K562 (cell line): ENCODE results near the gene NXF1. TPM values are rescaled to one million over a fixed set of nuclear protein-coding genes. Genes with fewer than 3 reads are reported as not detected.
A peak's percentile ranks its signal among the peaks of the same experiment; 100 is the strongest.

ENCODE experiments used
- MAX ChIP-seq: sonication (generic); formaldehyde crosslinking; IDR thresholded peaks from 2 replicates; pipeline ENCODE4 v1.9.0; 2022; ENCODE audit warnings: mild to moderate bottlenecking, missing genetic modification reagents
- NFATC3 ChIP-seq: fragments of 450-650 bp; IDR thresholded peaks from 2 replicates; pipeline ENCODE4 v1.6.1; 2017; ENCODE audit warnings: mild to moderate bottlenecking
- NR4A1 ChIP-seq, 2 experiments: fragments of 250-450 bp in 1 of 2; fragments of 450-650 bp in 1 of 2; sonication (Bioruptor Pico) in 1 of 2; IDR thresholded peaks; 2 replicates each; pipeline versions ENCODE4 v1.4.0 to v1.6.1; 2016 to 2020; ENCODE audit warnings: mild to moderate bottlenecking in 2 of 2, missing compliant biosample characterization in 1 of 2, missing genetic modification characterization in 1 of 2, moderate library complexity in 1 of 2
- PHF21A ChIP-seq: fragments of 450-650 bp; IDR thresholded peaks from 2 replicates; pipeline ENCODE4 v1.6.1; 2017; ENCODE audit warnings: low read depth, borderline replicate concordance
- PTRF ChIP-seq: fragments of 450-650 bp; IDR thresholded peaks from 2 replicates; pipeline ENCODE4 v1.6.1; 2016; ENCODE audit warnings: mild to moderate bottlenecking, missing genetic modification characterization, missing compliant biosample characterization
- SIN3B ChIP-seq: fragments of 450-650 bp; IDR thresholded peaks from 2 replicates; pipeline ENCODE4 v1.6.1; 2017; ENCODE audit warnings: low read depth, mild to moderate bottlenecking, moderate library complexity
- TAF9B ChIP-seq: fragments of 450-650 bp; IDR thresholded peaks from 2 replicates; pipeline ENCODE4 v1.6.1; 2018; ENCODE audit warnings: mild to moderate bottlenecking; ENCODE audit not compliant: partially characterized antibody
- TGIF2 ChIP-seq: sonication (generic); formaldehyde crosslinking; IDR thresholded peaks from 2 replicates; pipeline ENCODE4 v1.8.1; 2022; ENCODE audit warnings: mild to moderate bottlenecking, missing genetic modification reagents, moderate library complexity
- TSHZ1 ChIP-seq: fragments of 250-450 bp; sonication (Bioruptor Pico); IDR thresholded peaks from 2 replicates; pipeline ENCODE4 v1.4.0; 2020; ENCODE audit warnings: mild to moderate bottlenecking, moderate library complexity
- ZBTB12 ChIP-seq: fragments of 250-450 bp; sonication (Bioruptor Pico); IDR thresholded peaks from 2 replicates; pipeline ENCODE4 v1.4.0; 2020
- ZBTB40 ChIP-seq, 2 experiments: fragments of 450-650 bp in 1 of 2; sonication (generic) in 1 of 2; formaldehyde crosslinking in 1 of 2; IDR thresholded peaks; 2 replicates each; pipeline versions ENCODE4 v1.7.1 to v1.9.0; 2016 to 2022; ENCODE audit warnings: inconsistent platforms in 1 of 2, mild to moderate bottlenecking in 1 of 2, missing genetic modification reagents in 1 of 2
- polyA plus RNA-seq, 8 experiments: library from polyadenylated mRNA; depleted of rRNA in 4 of 8; stranded (reverse) in 5 of 8; unstranded in 3 of 8; fragments of >200 nt; fragmentation: Nextera tagmentation in 2 of 8; fragmentation: Illumina TruSeq in 1 of 8; extraction: Ambion mirVana in 2 of 8; extraction: Trizol in 1 of 8; gene quantifications; 2 replicates each; pipeline versions ENCODE4 v1.2.1 to v1.2.3, GENCODE V29; 2011 to 2014; ENCODE audit warnings: inconsistent platforms in 1 of 8, missing spikeins in 1 of 8
- total RNA-seq, 7 experiments: library from RNA; depleted of rRNA in 6 of 7; stranded (reverse); fragments of >200 nt in 6 of 7; fragmentation: Illumina TruSeq in 2 of 7; extraction: Trizol in 2 of 7; gene quantifications; 2 replicates each; pipeline versions ENCODE4 v1.2.1 to v1.2.3, GENCODE V29; 2011 to 2021; ENCODE audit warnings: low replicate concordance in 1 of 7

Gene NXF1
- total and polyA plus RNA-seq, 9 of the 15 experiments (the other 6 are each of a cell fraction or from before 2014, with no cell fraction given) = 18.1 to 98.3 (median 35.8) TPM

- TF ChIP-seq ZBTB40 (IDR thresholded peaks at IDR 0.05) (peak; percentile 88), ZBTB40 (CRISPR knock-in tag; IDR thresholded peaks at IDR 0.05) (no peak), MAX (CRISPR knock-in tag) (peak; percentile 99), TAF9B (peak; percentile 92), PTRF (tag) (no peak), PHF21A (no peak), SIN3B (peak; percentile 97), NFATC3 (0 out of 2 replicates have a peak, but pooled peaks have one; percentile 27), ZBTB12 (peak; percentile 97), NR4A1 (CRISPR knock-in tag; IDR thresholded peaks at IDR 0.05) (no peak), NR4A1 (tag; IDR thresholded peaks at IDR 0.05) (0 out of 2 replicates have a peak, but pooled peaks have one; percentile 36), TGIF2 (CRISPR knock-in tag) (peak; percentile 95), TSHZ1 (no peak)
Observed at GRCh38 chr11:62839050-62839945, 34.1 kb upstream of the NXF1 start, which contains the start of gene WDR74 (continued).
